Right lobe of liver (tissue), 6 donors: ENCODE measurements around the gene HNRNPUL1. TPM values are rescaled to one million over a fixed set of nuclear protein-coding genes. Genes with fewer than 3 reads are reported as not detected.
A peak's percentile ranks its signal among the peaks of the same experiment; 100 is the strongest.

ENCODE experiments used
- ATAC-seq, 4 donors: fragments of 200-7000 bp; cut with Tn5 transposase; one replicate each; pipeline ENCODE4 v1.9.1; 2020; ENCODE audit warnings: mild to moderate bottlenecking in 4 of 4, moderate library complexity in 4 of 4
- DNase-seq, 3 donors: peaks; one replicate each; pipeline ENCODE4 v3.0.0-alpha.2; 2020
- H3K27ac ChIP-seq, 3 donors: fragments of 200-600 bp; one replicate each; pipeline ENCODE4 v1.8.0; 2022
- H3K27me3 ChIP-seq, 2 donors: fragments of 200-600 bp; one replicate each; pipeline ENCODE4 v1.8.0; 2022
- H3K36me3 ChIP-seq, 4 donors: fragments of 200-600 bp; sonication (generic) in 1 of 4; one replicate each; pipeline versions ENCODE4 v1.5.1 to v1.8.0; 2017 to 2022; ENCODE audit warnings: control low read depth in 1 of 4
- H3K4me1 ChIP-seq, 4 donors: fragments of 200-600 bp; sonication (generic) in 1 of 4; one replicate each; pipeline versions ENCODE4 v1.5.1 to v1.8.0; 2017 to 2022; ENCODE audit warnings: control low read depth in 1 of 4
- H3K4me3 ChIP-seq, 3 donors: fragments of 200-600 bp; one replicate each; pipeline ENCODE4 v1.8.0; 2022
- H3K9me3 ChIP-seq, 4 donors: fragments of 200-600 bp; sonication (generic) in 1 of 4; one replicate each; pipeline versions ENCODE4 v1.5.1 to v1.8.0; 2017 to 2022; ENCODE audit warnings: control low read depth in 1 of 4
- CTCF ChIP-seq, 4 donors: fragments of 200-600 bp in 3 of 4; fragments of 450-650 bp in 1 of 4; IDR thresholded peaks; one replicate each; pipeline versions ENCODE4 v1.5.1 to v1.8.0; 2016 to 2022; ENCODE audit warnings: antibody characterized with exemption in 4 of 4, mild to moderate bottlenecking in 2 of 4
- POLR2A ChIP-seq: fragments of 450-650 bp; IDR thresholded peaks from one replicate; pipeline ENCODE4 v1.6.1; 2017; ENCODE audit warnings: antibody characterized with exemption, mild to moderate bottlenecking
- WGBS: methylation state at CpG from one replicate; pipeline ENCODE4 v1.1.6; 2018; ENCODE audit warnings: low coverage, low lambda C conversion rate; ENCODE audit not compliant: insufficient coverage; ENCODE audit errors: missing lambda C conversion rate; 5-methylcytosine and 5-hydroxymethylcytosine counted together
- intact Hi-C, 2 donors: fragments of 100-400 bp; cut with DNase I; formaldehyde crosslinking; loops; one replicate each; pipeline versions ENCODE4 v1.11.2 to v1.14.1; 2022
- small RNA-seq, 2 experiments: library from RNA; depleted of rRNA; stranded (forward); fragments of <200 nt; gene quantifications; one replicate each; pipeline ENCODE3, GENCODE V24; 2016
- total RNA-seq, 6 experiments: library from RNA; depleted of rRNA in 2 of 6; stranded (reverse); fragments of >200 nt in 2 of 6; fragmentation: NEBNext Ultra II Directional in 3 of 6; extraction: Animal tissue kit (Norgen Biotek cat#: 25700) in 3 of 6; gene quantifications; one replicate each; pipeline versions ENCODE4 v1.1.0 to v1.2.4, GENCODE V29; 2016 to 2023
- donor health status: DM: no; HTN: yes; CAD: no.
- donor health status: DM: no; HTN: no; CAD: no.
- donor health status: DM: no; HTN: no; CAD: no.
- donor health status: DM: no; HTN: yes; CAD: no.
- donor health status: DM: no; HTN: yes; CAD: no.

The HNRNPUL1 gene
- total RNA-seq, 6 experiments from 2014 or later, result 53.5 to 70.0 (median 61.8) TPM

GRCh38 chr19:41354343-41354953, 90.3 kb downstream of the HNRNPUL1 start:
- Histone ChIP-seq H3K36me3 (no peaks in the 10 kb centered on the region), H3K9me3 (no peaks in the 10 kb centered on the region), H3K4me3 (no peak overlapping the region), H3K4me1 (peaks cover 0 to 18% (median 0%) of the 10 kb centered on the region in 4 donors), H3K27me3 (no peaks in the 10 kb centered on the region), H3K27ac (peak overlapping the region in 2 of 3 donors; percentile 9 to 91)
- 17% methylated on average over 1 of the region's 23 CpGs for WGBS
- ATAC-seq (no peak), DNase-seq (no peak)
- intact Hi-C loops, result no loop called here
- TF ChIP-seq POLR2A (no peak), CTCF (IDR thresholded peaks at IDR 0.05) (no peak)

GRCh38 chr19:41355035-41355434, 90.9 kb downstream of the HNRNPUL1 start:
- no peak for DNase-seq
- H3K9me3 ChIP-seq, result no peaks in the 10 kb centered on the region
- no peaks in the 10 kb centered on the region for H3K36me3 ChIP-seq
- intact Hi-C loops, result no loop called here
- TF ChIP-seq POLR2A (no peak), CTCF (IDR thresholded peaks at IDR 0.05) (no peak)
- peaks cover 0 to 18% (median 0%) of the 10 kb centered on the region in 4 donors for H3K4me1 ChIP-seq
- no CpG with 5 or more reads among the region's 1 CpG for WGBS
- no peaks in the 10 kb centered on the region for H3K27me3 ChIP-seq
- no peak overlapping the region for H3K27ac ChIP-seq
- H3K4me3 ChIP-seq, result no peak overlapping the region
- ATAC-seq, result no peak

- Histone ChIP-seq H3K36me3 (no peaks in the 10 kb centered on the region), H3K9me3 (no peaks in the 10 kb centered on the region), H3K27ac (no peak overlapping the region), H3K27me3 (no peaks in the 10 kb centered on the region), H3K4me1 (peaks cover 0 to 18% (median 0%) of the 10 kb centered on the region in 4 donors), H3K4me3 (no peak overlapping the region)
- no peak for TF ChIP-seq POLR2A
- TF ChIP-seq CTCF (IDR thresholded peaks at IDR 0.05), result no peak
- DNase-seq (no peak), ATAC-seq (no peak)
- intact Hi-C loops, result no loop called here
- 49% methylated on average over 2 of the region's 3 CpGs for WGBS
Observed at GRCh38 chr19:41355802-41356201, 91.6 kb downstream of the HNRNPUL1 start.

- TF ChIP-seq POLR2A (no peak), CTCF (IDR thresholded peaks at IDR 0.05) (no peak)
- H3K4me1 ChIP-seq, result peaks cover 0 to 18% (median 0%) of the 10 kb centered on the region in 4 donors
- no peak overlapping the region for H3K27ac ChIP-seq
Observed at GRCh38 chr19:41356984-41357739, 93.0 kb downstream of the HNRNPUL1 start.

More at GRCh38 chr19:41356984-41357739, 93.0 kb downstream of the HNRNPUL1 start:
- no peak for DNase-seq
- intact Hi-C loops, result no loop called here
- Histone ChIP-seq H3K27me3 (no peaks in the 10 kb centered on the region), H3K4me3 (no peak overlapping the region), H3K9me3 (no peaks in the 10 kb centered on the region), H3K36me3 (no peaks in the 10 kb centered on the region)
- WGBS, result 64% methylated on average over 5 of the region's 11 CpGs
- no peak for ATAC-seq

Small RNA genes lying within 50 kb of the gene (small RNA-seq; reads per million reads assigned to genes)
- gene RN7SL34P, result 0 to 0.65 reads per million in 2 experiments

Other genes starting within 250 kb of the HNRNPUL1 start
- 10 to 100 TPM in 1 of 6 experiments, 1 to 10 TPM in 1, under 1 TPM in 1, not detected in 3; 0.73 to 15.8 (median 2.1) TPM for gene CYP2A13, start 175.9 kb upstream of the HNRNPUL1 start, total RNA-seq
- gene CYP2F1, start 149.9 kb upstream of the HNRNPUL1 start, total RNA-seq, result not detected
- gene CYP2S1, start 71.2 kb upstream of the HNRNPUL1 start, total RNA-seq, result 1 to 10 TPM in 3 of 6 experiments, under 1 TPM in 3; 0.54 to 1.9 (median 0.99) TPM
- 10 to 100 TPM in 3 of 6 experiments, 1 to 10 TPM in 3; 5.7 to 20.3 (median 10.2) TPM for gene AXL, start 45.1 kb upstream of the HNRNPUL1 start, total RNA-seq
- gene CCDC97, start 45.8 kb downstream of the HNRNPUL1 start, total RNA-seq, result 1 to 10 TPM; 4.6 to 7.2 (median 6.9) TPM
- gene TGFB1, start 89.5 kb downstream of the HNRNPUL1 start, total RNA-seq, result 10 to 100 TPM in 2 of 6 experiments, 1 to 10 TPM in 4; 4.9 to 19.1 (median 8.5) TPM
- gene B9D2, start 99.8 kb downstream of the HNRNPUL1 start, total RNA-seq, result 1 to 10 TPM; 1.7 to 4.4 (median 2.6) TPM
- gene TMEM91, start 112.2 kb downstream of the HNRNPUL1 start, total RNA-seq, result 1 to 10 TPM; 1.8 to 4.1 (median 3.0) TPM
- 10 to 100 TPM in 5 of 6 experiments, 1 to 10 TPM in 1; 6.1 to 26.6 (median 14.1) TPM for gene EXOSC5, start 133.0 kb downstream of the HNRNPUL1 start, total RNA-seq
- 10 to 100 TPM; 32.1 to 68.7 (median 48.9) TPM for gene BCKDHA, start 133.4 kb downstream of the HNRNPUL1 start, total RNA-seq
- gene B3GNT8, start 163.0 kb downstream of the HNRNPUL1 start, total RNA-seq, result 1 to 10 TPM in 1 of 6 experiments, under 1 TPM in 5; 0.50 to 1.2 (median 0.63) TPM
- gene DMAC2, start 175.5 kb downstream of the HNRNPUL1 start, total RNA-seq, result 10 to 100 TPM; 18.9 to 30.5 (median 22.5) TPM
- not detected for gene ERICH4, start 178.8 kb downstream of the HNRNPUL1 start, total RNA-seq